PC-3 (cell line): ENCODE measurements around the gene TIE1.

Experiments used
- EZH2 ChIP-seq: fragments of 300-600 bp; sonication (generic); IDR thresholded peaks from one replicate; pipeline ENCODE4 v1.6.1; 2017; ENCODE audit warnings: antibody characterized with exemption, mild to moderate bottlenecking, low read length; ENCODE audit not compliant: unreplicated experiment
- EZH2phosphoT487 ChIP-seq: fragments of 300-600 bp; sonication (generic); IDR thresholded peaks from 2 replicates; pipeline ENCODE4 v1.6.1; 2018; ENCODE audit warnings: mild to moderate bottlenecking, antibody characterized with exemption, low read length, borderline replicate concordance
- TF ChIP-seq, protein P1 (sequence below): fragments of 300-600 bp; sonication (generic); conservative IDR thresholded peaks from 2 replicates; pipeline ENCODE4 v1.5.1; 2017; ENCODE audit warnings: antibody characterized with exemption, low read depth, mild to moderate bottlenecking, low read length

- TF ChIP-seq, protein P1, sequence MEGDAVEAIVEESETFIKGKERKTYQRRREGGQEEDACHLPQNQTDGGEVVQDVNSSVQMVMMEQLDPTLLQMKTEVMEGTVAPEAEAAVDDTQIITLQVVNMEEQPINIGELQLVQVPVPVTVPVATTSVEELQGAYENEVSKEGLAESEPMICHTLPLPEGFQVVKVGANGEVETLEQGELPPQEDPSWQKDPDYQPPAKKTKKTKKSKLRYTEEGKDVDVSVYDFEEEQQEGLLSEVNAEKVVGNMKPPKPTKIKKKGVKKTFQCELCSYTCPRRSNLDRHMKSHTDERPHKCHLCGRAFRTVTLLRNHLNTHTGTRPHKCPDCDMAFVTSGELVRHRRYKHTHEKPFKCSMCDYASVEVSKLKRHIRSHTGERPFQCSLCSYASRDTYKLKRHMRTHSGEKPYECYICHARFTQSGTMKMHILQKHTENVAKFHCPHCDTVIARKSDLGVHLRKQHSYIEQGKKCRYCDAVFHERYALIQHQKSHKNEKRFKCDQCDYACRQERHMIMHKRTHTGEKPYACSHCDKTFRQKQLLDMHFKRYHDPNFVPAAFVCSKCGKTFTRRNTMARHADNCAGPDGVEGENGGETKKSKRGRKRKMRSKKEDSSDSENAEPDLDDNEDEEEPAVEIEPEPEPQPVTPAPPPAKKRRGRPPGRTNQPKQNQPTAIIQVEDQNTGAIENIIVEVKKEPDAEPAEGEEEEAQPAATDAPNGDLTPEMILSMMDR: no peak
- TF ChIP-seq EZH2: no peak
- TF ChIP-seq EZH2phosphoT487: no peak
Observed at GRCh38 chr1:43327549-43328292, 26.9 kb downstream of the TIE1 start.
